GM19452 (cell line): ENCODE measurements around the gene AXIN1.
"Not testable (repeated sequence)": the region's sequence is repeated elsewhere in the genome, so short reads cannot be mapped to it uniquely, and the experiment has no call there.

Experiments used
- ATAC-seq: cut with Tn5 transposase; IDR thresholded peaks from one replicate; pipeline ENCODE4 v1.9.1; 2021; ENCODE audit not compliant: unreplicated experiment

AXIN1 gene

DNA sequence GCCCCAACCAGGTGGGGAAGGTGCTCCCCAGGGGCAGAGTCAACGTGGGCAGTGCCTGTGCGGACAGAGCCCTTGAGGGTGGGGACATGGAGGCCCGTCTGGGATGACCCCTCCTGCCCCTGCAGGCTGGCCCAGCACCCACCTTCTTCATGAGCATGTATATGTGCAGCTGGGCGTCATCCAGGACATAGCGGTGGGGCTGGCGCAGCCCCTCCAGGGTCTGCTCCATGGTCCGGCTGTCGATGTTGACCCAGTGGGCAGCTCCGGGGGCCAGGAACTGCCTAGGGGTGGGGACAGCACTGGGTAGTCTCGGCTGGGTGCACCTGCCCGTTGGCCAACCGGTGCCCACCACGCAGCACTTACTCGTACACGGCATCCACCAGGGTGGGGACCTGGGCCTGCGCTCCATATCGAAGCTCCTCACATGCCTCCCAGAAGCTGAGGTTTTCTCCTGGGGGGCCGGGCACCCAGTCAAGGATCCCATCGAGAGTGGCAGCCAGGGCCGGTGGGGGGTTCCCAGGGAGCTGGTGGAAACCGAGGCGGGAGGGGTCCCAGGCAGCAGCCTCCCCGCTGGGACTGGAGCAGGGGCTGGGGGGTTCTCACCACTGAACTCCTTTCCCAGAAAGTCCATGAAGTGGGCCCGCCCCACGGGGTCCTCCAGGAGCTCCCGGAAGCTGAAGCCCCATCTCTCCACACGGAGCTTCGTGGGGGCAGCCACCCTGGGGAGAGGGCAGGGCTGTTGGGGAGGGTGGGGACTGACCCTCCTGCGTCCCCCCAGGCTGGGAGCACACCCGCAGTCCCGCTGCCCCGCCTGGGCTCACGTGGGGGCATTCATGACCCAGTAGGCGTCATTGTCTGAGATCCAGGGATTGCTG lies 81.9 kb downstream of the AXIN1 start:
- ATAC-seq, result no peak

DNA sequence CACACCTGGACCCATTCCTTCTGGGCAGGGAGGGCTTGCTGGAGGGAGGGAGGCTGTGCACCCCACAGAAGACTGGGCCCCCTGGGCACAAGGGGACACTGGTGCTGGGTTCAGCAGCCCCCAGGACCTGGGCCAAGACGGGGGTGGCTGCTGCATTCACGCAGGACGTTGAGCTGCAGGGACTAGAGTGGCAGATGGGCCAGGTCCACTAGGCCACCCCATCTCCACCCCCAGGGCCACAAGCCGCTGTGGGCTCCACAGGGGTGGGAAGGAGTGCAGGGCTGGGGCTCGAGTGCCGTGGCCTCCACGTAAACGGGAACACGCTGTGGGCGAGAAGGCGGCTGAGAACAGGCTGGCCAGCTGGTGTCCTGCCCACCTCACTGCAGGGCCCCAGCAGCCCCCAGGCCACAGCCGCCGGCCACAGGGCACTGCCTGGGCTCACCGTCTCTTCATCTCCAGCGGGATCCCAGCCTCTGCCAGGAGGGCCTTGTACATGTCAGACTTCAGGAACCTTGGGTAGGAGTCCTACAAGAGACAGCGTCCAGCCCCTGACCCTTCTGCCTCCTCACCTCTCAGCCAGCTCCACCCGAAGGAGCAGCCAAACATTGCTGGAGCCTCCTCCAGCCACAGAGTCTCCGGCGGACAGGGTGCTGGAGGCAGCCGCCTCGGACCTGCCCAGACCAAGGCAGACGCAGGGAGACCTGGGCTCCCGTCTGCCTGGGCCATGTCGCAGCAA lies 83.3 kb downstream of the AXIN1 start:
- ATAC-seq, result no peak

- no peak for ATAC-seq
These were observed 84.1 kb downstream of the AXIN1 start for GRCh38 chr16:268141-269053.

DNA sequence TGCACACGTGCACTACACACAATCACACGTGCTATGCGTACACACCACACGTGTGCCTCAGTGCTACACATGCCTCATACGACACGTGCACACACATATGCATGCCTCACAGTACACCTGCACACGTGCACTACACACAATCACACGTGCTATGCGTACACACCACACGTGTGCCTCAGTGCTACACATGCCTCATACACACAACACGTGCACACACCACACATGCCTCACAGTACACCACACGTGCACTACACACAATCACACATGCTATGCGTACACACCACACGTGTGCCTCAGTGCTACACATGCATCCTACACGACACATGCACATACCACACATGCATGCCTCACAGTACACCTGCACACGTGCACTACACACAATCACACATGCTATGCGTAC lies 85.0 kb downstream of the AXIN1 start:
- not testable (repeated sequence) for ATAC-seq

- ATAC-seq, result no peak
These were observed 86.0 kb downstream of the AXIN1 start for GRCh38 chr16:266258-267164.

GRCh38 chr16:265711-266110 lies 86.8 kb downstream of the AXIN1 start:
- ATAC-seq, result no peak

- no peak for ATAC-seq
These were observed 87.5 kb downstream of the AXIN1 start for GRCh38 chr16:265002-265529.

GRCh38 chr16:264440-264951 lies 88.0 kb downstream of the AXIN1 start:
- ATAC-seq, result no peak

DNA sequence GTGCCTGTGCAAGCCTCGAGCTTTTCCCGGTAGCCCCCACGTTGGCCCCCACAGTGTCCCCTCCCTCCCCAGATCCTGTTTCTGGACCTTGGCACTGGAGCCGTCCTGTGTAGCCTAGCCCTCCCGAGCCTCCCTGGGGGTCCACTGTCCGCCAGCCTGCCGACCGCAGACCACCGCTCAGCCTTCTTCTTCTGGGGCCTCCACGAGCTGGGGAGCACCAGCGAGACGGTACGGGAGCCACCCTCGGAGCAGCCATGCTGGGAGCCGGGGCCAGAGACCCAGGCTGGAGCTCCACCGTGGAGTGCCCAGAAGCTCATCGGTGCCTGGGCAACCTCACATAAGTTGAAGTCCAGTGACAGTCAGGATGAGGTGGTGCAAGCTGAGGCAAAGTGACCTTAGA lies 88.6 kb downstream of the AXIN1 start:
- ATAC-seq, result no peak

- ATAC-seq, result no peak
These were observed 89.2 kb downstream of the AXIN1 start for GRCh38 chr16:263182-263774.

DNA sequence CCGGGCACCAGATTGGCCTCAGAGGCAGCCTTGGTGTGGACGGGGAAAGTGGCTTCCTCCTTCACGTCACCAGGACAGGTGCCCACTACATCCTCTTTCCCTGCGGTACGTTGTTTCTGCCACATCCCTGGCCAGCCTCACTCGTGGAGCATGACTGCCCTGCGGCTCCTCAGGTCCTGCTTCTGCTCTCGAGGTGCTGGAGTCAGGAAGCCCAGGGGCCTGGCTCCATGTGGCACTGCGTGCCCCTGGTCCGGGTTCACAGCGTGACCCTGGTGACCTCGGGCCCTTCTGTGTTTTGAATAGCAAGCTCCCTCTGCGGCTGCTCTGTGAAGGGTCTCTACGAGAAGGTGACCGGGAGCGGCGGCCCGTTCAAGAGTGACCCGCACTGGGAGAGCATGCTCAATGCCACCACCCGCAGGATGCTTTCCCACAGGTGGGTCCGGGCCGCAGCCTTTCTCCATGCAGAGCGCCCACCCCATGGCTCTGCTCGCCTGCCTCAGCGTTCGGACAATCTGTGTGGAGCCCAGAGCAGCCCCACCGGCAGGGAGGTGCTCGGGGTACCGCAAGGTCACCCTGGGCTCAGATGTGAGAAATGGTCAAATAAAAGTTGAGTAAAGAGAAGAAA lies 90.3 kb downstream of the AXIN1 start:
- ATAC-seq, result no peak

- no peak for ATAC-seq
These were observed 91.4 kb downstream of the AXIN1 start for GRCh38 chr16:261031-261691.

DNA sequence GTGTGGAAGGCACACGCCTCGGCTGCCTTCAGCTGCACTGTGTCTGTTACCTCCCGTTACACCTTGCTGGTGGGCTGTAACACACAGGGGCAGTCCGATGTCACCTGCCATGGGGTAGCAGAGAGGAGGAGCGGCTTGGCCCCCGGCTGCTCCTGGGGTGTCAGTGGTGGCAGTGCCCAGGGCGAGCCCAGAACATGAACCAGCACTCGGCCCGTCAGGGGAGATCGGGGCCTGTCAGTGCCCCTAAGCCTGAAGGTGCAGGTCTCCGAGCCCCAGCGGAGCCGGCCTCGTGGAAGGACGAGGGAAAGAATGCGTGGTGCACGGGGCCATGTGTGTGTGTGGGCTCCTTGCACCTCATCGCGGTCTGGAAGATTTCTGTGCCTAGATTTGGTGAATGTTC lies 92.2 kb downstream of the AXIN1 start:
- no peak for ATAC-seq

GRCh38 chr16:259814-260253 lies 92.7 kb downstream of the AXIN1 start:
- no peak for ATAC-seq

GRCh38 chr16:259226-259625 lies 93.3 kb downstream of the AXIN1 start:
- ATAC-seq, result no peak

DNA sequence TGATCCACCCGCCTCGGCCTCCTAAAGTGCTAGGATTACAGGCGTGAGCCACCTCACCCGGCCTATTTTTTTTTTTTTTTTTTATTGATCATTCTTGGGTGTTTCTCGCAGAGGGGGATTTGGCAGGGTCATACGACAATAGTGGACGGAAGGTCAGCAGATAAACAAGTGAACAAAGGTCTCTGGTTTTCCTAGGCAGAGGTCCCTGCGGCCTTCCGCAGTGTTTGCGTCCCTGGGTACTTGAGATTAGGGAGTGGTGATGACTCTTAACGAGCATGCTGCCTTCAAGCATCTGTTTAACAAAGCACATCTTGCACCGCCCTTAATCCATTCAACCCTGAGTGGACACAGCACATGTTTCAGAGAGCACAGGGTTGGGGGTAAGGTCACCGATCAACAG lies 94.4 kb downstream of the AXIN1 start:
- ATAC-seq, result not testable (repeated sequence)

DNA sequence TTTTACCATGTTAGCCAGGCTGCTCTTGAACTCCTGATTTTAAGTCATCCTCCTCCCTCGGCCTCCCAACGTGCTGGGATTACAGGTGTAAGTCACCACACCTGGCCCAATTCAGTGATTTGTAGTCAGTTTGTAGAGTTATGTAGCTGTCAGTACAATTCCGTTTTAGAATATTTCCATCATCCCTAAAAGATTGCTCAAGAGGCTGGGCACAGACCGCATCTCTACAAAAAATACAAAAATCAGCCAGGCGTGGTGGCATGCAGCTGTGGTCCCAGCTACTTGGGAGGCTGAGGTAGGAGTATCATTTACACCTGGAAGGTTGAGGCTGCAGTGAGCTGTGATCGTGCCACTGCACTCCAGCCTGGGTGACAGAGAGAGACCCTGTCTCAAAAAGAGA lies 97.3 kb downstream of the AXIN1 start:
- no peak for ATAC-seq

DNA sequence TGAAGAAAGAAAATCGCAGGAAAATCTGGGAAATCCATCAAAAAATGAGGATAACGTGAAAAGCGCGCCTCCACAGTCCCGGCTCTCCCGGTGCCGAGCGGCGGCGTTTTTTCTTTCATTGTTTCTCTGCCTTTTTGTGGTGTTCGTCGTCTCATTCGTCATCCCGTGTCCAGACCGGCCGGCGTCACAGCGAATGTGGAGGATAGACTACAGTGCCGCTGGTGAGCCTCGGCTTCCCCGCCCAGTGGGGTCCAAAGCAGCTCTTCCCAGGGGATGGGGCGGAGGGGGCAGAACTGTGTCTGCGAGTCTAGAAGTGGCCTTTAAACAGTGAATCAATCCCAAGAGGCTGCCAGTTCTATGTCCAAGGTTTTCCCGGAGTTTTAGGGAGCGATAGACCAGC lies 98.1 kb downstream of the AXIN1 start:
- ATAC-seq, result no peak
